Activated CD8-positive, alpha-beta memory T cell treated with anti-CD3 and anti-CD28 coated beads, Interleukin-2, amount 50 U/mL, for 24 hours (primary cell): Measurements from ENCODE around the gene ZNF726.
"Not testable (repeated sequence)": the region's sequence is repeated elsewhere in the genome, so short reads cannot be mapped to it uniquely, and the experiment has no call there.

Experiments used
- DNase-seq: peaks from one replicate; pipeline ENCODE4 v3.0.0-alpha.2; 2020; ENCODE audit errors: extremely low read depth

The ZNF726 gene

DNA sequence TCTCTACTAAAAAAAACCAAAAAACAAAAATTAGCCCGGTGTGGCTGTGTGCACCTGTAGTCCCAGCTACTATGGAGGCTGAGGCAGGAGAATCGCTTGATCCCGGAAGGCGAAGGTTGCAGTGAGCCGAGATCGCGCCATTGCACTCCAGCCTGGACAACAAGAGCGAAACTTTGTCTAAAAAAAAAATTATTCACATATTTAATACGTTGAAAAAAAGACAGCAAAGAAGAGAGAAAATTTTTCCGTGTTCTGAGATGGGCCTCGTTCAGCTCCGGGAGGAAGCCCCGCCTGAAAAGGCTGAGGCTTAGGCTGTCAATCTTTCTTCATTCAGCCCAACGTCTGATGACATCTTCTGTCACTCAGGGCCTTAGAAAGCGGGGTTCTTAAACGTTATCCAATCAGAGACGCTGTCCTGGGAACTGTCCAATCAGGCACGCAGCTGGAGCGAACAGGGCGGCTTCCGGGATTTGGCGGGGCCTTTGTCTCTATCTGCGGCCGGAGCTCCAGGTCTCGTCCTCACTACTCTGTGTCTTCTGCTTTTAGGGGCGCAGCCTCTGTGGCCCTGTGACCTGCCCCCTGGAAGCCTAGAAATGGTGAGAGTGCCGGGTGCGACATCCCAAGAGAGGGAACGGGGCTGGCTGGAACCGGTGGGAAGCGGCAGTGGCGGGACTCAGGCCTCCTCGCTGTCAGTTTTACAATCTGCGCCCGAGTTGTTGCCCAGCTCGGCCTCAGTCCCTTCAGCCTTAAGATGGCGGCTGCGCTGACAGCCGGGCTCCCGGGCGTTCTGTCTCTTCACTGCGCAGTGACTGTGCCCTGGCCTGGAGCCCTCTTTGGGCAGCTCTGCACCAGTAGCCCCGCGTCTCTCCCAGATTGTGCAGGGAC, at the start of gene ZNF726:
ZNF726 (plus strand) TSS at position 485 of the 885 bp plus-strand sequence; CDS start at position 594, 109 bp downstream.
- DNase-seq, result peak; percentile 69

DNA sequence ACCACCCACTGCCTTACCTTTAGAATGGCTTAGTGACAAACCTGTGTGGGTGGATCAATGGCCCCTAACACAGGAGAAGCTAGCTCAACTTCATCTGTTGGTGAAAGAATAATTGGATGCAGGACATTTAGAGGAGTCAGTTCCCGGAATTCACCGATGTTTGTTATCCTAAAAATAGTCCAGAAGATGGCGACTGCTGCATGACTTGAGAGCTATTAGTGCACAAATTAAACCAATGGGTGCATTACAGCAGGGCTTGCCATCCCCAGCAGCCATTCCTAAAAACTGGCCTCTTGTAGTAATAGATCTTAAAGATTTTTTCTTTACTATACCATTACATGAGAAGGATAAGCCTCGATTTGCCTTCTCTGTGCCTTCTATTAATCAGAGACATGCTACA, 46.8 kb upstream of the ZNF726 start:
- no peak for DNase-seq

DNA sequence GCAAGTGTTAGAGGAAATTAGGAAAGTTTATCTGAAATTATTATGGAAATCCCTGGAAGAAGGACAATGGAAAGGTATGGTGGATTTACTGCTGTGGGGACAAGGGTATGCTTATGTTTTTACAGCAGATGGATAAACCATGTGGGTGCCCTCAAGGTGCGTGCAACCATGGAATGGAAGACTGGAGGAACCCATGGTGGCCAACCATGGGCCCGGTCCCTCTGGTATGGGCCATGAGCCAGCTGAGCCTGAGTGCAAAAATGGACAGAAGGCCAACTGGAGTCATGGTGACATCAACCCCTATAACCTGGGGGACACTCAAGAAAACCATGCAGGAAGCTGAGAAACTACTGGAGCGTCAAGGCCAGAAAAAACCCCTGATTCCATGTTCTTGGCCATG, 46.1 kb upstream of the ZNF726 start:
- no peak for DNase-seq

DNA sequence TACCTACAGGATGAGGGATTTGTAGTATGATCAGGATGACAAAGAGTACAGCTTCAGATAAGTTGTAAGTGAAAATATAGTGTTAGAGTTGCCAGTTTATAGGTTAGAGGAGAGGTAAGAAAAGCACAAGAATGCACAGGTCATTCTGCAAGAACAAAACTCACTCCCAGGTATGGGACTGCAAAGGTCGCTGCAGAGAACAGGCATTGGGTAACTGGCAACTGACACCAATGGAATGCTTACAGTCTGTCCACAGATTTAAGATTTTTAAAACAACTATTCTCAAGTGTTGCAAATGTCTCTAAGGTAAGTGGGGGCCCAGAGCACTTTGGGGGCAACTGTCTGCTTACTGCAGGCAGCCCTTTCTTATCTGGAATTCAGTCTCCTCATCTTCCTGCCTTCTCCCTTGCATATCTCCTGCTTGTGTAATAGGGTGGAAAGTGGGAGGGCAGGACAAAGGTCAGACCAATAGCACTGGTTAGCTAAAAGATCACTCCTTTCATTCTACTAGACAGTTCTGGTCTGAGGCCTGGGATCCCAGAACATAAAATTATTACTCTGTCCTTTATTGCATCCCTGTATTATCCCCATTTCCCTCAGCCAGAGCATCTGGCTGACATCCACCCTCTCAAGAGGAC, 42.3 kb upstream of the ZNF726 start:
- no peak for DNase-seq

DNA sequence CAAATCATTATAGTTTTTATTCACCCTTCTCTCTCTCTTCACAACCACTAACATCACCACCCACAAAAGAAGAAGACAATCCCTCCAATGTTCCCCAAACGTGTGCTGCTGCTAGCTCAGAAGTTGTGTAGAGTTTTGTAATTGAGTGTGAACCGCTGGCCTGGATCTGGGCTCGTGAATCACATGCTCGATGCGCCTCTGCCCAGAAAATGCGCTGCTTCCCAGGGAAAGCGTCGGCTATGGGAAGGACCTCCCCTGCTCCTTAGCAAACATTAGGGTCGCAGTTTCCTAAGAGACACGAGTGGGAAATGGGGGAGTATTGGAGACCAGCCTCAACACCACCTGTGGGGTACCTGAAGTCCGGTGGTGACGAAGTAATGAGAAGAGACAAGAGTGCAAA, 38.4 kb upstream of the ZNF726 start:
- DNase-seq, result no peak

DNA sequence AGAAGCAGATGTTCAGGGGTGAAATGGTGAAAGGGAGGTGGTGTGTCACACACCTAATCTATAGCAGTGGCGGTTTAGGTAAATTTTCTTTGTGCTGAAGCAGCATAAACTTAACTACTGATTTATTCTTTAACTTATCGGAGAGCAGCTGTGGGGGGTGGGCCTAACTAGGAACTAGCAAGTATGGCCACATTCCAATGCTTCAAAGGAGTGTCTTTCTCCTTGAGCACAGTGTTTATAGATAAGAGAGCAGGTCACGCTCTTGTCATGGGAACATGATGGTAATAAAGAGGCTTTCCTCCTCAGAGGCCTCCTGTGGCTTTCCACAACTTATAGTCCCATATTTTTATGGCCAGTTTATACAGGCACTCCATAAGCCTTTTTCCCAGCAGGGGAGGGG, 37.9 kb upstream of the ZNF726 start:
- not testable (repeated sequence) for DNase-seq

DNA sequence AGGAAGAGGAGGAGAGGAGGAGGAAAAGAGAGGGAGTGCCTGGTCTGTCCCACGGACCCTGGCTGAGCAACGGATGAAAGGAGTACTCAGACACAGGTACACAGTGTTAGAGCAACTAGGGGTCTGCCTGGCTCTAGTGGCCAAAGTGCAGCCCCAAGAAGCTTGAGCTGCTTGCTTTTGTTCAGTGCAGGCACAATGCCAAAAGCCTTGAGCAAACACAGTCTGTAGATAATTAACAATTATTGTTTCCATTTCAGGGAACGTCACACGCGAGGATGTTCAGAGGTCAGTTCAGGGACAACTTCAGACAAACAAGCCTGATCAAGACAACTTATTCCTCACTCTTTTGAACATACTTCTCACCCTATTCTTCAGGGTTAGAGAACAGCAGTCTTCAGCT, 32.2 kb upstream of the ZNF726 start:
- DNase-seq, result no peak

DNA sequence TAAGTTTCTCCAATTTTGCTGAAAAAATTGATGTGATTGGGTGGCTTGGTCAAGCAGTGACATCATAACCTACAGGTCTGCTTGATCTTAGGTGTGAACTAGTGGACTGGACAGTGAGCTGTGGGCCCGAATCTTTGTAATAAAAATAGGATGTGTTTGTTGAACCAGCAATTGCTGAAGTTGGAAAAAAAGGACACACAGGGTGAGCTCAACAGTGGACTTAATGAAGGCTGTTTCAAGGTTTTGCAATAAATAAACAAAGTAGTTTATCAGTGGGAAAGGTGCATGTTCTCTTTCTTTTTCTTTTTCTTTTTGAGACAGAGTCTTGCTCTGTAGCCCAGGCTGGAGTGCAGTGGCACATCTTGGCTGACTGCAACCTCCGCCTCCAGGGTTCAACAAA, 30.3 kb upstream of the ZNF726 start:
- no peak for DNase-seq

DNA sequence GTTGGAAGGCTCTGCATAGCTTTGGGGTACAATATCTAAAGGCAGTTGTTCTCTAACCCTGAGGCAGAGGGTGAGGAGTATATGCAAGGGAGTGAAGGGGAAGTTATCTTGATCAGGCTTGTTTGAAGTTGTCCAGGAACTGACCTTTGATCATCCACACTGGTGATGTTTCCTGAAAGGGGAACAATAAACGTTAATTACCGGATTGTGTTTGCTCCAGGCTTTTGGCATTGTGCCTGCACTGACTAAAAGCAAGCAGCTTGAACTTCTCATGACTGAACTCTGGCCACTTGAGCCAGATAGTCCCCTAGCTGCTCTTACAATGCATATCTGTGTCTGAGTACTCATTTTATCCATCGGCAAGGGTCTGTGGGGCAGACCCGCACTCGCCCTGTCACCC, 27.0 kb upstream of the ZNF726 start:
- no peak for DNase-seq

DNA sequence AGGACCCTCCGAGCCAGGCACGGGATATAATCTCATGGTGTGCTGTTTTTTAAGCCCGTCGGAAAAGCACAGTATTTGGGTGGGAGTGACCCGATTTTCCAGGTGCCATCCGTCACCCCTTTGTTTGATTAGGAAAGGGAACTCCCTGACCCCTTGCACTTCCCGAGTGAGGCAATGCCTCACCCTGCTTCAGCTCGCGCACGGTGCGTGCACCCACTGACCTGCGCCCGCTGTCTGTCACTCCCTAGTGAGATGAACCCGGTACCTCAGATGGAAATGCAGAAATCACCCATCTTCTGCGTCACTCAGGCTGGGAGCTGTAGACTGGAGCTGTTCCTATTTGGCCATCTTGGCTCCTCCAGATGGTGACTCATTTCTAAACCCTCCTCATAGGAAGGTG, 18.6 kb upstream of the ZNF726 start:
- not testable (repeated sequence) for DNase-seq

DNA sequence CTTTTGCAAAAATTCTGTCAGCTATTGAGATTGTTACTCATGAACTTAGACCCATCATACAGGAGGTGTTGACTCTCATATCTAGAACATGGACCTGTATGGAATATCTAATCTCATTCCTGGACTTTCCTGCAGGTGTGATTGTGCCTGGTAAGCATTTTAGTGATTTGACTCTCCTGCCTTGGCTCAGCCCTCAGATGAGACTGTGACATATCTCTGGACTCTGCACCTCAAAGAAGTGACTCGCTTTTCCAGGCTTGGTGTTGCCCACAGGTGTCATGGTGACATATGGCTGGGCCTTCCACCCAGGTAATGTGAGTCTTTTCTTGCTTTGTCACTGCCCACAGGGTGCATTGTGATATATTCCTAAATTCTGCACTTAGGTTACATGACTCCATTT, 17.8 kb upstream of the ZNF726 start:
- no peak for DNase-seq

DNA sequence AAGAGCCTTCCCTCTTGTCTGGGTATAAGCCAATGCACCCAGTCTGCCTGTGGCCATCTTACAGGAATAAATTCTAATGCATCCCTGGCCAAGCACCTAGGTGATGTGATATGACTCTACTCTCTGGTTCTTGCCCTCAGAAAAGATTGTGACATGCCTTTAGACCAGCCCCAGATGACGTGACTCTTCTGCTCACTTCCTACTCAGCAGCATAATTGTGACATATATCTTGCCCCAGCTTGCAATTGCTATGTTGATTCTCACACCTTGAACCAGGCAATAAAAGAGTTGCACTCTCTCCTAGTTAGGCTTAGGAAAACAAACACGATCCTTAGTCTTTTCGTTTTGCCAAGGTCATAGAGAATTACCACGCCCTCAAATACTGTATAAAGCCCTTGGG, 13.3 kb upstream of the ZNF726 start:
- DNase-seq, result no peak

DNA sequence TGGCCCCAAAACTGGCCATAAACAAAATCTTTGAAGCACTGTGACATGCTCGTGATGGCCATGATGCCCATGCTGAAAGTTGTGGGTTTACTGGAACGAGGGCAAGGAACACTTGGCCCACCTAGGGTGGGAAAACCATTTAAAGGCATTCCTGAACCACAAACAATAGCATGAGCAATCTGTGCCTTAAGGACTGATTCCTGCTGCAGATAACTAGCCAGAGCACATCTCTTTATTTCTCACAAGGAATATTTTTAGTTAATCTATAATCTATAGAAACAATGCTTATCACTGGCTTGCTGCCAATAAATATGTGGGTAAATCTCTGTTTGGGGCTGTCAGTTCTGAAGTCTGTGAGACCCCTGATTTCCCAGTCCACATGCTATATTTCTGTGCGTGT, 10.3 kb upstream of the ZNF726 start:
- no peak for DNase-seq

DNA sequence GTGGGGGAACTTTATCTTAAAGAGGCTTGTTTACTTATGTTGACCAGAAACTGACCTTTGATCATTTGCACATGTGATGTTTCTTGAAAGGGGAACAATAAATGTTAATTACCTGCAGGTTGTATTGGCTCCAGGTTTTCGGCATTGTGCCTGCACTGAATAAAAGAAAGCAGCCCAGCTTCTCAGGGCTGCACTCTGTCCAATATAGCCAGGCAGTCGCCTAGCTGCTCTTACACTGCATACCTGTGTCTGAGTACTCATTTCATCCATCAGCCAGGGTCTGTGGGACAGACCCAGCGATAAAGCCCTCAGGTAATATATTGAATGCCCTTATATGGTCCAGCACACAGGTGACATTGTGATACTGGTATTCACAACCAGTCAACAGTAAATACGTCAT, 8.9 kb upstream of the ZNF726 start:
- DNase-seq, result no peak

DNA sequence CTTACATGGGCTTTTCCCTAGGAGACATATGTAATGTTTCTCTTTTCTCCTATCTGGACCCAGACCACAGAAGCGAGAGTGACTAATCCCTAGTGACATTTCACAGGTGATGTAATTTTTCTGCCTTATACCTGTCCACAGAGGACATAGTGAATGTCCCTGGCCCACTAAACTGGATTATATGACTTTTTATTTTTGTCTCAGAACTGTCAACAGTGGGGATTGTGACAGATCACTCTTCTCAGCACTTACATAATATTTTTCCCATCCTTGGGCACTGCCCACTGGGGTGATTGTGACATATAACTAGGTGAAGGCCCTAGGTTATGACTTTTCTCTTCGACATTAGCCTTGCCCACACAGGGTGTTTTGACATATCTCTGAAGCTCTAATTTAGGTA, 7.9 kb upstream of the ZNF726 start:
- DNase-seq, result no peak

DNA sequence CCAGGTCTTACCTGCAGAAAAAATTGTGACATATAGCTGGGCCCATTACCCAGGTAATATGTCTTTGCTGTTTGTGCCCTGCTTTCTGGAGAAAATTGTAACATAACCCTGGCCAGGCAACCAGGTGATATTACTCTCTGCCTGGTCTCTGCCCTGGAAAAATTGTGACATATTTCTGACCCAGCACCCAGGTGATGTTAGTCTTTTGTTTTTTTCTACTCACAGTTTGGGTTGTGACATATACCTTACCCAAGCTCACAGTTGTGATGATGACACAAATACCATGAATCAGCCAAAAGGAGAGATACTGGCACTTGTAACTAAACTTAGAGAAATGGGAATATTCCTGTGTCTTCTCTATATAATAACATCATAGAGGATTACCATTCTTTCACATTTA, 6.5 kb upstream of the ZNF726 start:
- no peak for DNase-seq

DNA sequence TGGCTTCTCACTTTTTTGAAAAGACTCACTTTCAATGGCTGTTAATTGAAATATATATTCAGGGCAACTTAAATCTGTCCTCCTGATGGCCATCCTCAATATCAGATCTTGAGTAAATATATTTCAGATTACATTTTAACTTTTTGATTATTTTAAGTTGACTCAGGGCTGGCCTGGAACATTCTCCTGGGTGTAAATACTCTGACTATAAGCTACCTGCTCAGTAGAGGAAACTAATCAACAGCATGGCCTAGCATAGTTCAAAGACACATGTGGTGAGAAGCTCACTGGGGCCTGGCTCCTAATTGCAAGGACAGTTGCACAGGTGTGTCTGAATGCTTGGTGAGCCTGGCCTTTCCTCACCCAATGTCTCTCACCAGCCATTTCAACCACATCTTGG, 5.5 kb upstream of the ZNF726 start:
- no peak for DNase-seq

DNA sequence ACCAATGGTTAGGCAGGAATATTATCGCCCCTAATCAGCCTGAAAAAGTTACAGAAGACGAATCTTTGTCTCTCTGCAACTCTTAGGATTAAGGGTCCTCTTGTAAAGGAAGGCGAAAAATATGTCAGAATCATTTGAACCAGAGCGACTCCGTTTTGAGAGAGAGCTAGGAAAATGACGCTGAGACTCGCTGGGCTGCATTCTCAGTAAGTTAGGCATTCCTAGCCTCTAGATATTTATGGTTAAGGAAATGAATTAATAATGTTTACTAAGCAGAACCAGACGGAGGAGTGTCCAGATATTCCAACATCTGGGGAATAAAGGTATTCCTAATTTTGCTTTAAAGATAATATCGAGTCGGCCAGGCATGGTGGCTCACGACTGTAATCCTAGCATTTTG, 755 bp upstream of the ZNF726 start:
- DNase-seq, result no peak

DNA sequence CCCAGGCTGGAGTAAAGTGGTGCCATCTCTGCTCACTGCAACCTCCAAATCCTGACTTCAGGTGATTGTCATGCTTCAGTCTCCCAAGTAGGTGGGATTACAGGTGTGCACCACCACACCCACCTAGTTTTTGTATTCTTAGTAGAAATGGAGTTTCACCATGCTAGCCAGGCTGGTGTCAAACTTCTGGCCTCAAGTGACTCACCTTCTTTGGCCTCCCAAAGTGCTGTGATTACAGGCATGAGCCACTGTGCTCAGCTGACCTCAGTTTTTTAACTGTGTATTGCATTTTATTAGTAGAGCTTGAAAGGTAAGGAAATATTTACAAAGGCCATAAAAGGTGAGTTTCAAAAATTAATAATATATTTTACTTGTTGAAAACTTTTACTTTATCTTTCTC, 2.3 kb downstream of the ZNF726 start:
- DNase-seq, result no peak

DNA sequence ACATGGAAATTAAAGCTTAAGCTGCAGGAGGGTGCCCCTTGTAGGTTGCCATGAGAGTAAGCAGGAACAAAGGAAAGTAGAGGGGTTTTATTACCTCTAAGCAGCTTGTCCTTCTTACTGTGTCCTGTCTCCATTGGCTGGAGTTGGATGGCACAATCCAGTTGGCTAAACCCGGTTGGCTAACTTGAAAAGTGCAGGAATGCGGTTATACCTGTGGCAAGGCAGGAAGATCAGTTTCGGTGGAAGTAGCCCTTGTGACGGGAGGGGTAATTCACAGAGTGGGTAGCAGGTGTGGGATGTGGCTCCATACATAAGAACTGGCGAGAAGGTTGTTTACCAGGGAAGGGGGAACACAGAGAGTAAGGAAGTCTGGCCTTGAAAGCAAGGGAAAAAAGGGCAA, 3.2 kb downstream of the ZNF726 start:
- no peak for DNase-seq

DNA sequence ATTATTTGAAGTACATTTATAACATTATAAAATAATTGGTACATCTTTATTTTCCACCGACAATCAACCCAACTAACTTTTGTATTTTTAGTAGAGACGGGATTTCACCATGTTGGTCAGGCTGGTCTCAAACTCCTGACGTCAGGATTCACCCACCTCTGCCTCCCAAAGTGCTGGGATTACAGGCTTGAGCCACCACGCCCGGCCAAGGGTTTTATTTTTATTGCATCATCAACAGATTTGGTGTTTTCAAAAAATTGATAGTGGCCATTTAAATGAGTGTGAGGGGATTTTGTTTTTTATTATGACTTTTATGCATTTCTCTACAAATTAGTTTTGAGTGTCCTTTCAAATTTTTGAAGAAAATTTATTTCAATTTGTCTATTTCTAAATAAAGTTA, 10.6 kb downstream of the ZNF726 start:
- DNase-seq, result no peak

DNA sequence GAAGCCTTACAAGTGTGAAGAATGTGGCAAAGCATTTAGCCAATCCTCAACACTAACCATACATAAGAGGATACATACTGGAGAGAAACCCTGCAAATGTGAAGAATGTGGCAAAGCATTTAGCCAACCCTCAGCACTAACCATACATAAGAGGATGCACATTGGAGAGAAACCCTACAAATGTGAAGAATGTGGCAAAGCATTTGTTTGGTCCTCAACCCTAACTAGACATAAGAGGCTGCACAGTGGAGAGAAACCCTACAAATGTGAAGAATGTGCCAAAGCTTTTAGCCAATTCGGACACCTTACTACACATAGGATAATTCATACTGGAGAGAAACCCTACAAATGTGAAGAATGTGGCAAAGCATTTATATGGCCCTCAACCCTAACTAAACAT, 18.2 kb downstream of the ZNF726 start:
- DNase-seq, result no peak

DNA sequence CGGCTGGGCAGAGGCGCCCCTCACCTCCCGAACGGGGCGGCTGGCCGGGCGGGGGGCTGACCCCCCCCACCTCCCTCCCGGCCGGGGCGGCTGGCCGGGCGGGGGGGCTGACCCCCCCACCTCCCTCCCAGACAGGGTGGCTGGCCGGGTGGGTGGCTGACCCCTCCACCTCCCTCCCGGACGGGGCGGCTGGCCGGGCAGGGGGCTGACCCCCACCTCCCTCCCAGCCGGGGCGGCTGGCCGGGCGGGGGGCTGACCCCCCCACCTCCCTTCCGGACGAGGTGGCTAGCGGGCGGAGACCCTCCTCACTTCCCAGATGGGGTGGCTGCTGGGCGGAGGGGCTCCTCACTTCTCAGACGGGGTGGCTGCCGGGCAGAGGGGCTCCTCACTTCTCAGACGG, 22.3 kb downstream of the ZNF726 start:
- DNase-seq, result not testable (repeated sequence)

DNA sequence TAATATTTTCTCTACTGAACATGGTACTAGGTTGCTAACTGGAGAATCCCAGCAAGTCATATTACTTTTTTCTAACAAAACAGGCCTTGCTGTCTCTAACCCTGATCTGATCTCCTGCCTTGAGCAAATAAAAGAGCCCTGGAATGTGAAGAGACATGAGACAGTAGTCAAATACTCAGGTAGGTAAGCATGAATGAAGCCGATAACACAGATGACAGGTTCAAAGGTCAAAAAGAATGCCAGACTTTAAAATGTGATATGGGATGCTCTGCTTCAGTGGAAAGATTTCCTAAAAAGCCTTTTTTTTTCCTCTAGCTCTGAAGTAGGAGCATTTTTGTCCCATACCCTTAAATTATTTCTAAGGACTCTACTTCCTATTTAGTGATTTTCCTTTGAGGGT, 28.7 kb downstream of the ZNF726 start:
- no peak for DNase-seq
